Smooth muscle cell (in vitro differentiated cells): ENCODE measurements around the gene RYR1. TPM values are rescaled to one million over a fixed set of nuclear protein-coding genes. Genes with fewer than 3 reads are reported as not detected.

Experiments
- DNase-seq: peaks from one replicate; lab custom pipeline; 2025; ENCODE audit not compliant: unreplicated experiment; lab: John Stamatoyannopoulos, UW
- H2AFZ ChIP-seq: fragments of 200-600 bp; sonication (generic); 2 replicates; pipeline ENCODE4 v1.6.0; 2016; ENCODE audit warnings: antibody characterized with exemption, low read depth, mild to moderate bottlenecking
- H3F3A ChIP-seq: fragments of 200-600 bp; sonication (generic); 2 replicates; pipeline ENCODE4 v1.6.0; 2017; ENCODE audit warnings: antibody characterized with exemption, low read depth
- H3K27ac ChIP-seq: fragments of 200-600 bp; sonication (generic); 2 replicates; pipeline ENCODE4 v1.5.1; 2016; ENCODE audit warnings: low read depth, mild to moderate bottlenecking
- H3K27me3 ChIP-seq: fragments of 200-600 bp; sonication (generic); 2 replicates; pipeline ENCODE4 v1.6.1; 2016; ENCODE audit warnings: low read depth, mild to moderate bottlenecking
- H3K36me3 ChIP-seq: fragments of 200-600 bp; sonication (generic); 2 replicates; pipeline ENCODE4 v1.5.1; 2016; ENCODE audit warnings: low read depth
- H3K4me1 ChIP-seq: fragments of 200-600 bp; sonication (generic); 2 replicates; pipeline ENCODE4 v1.5.1; 2016; ENCODE audit warnings: low read depth
- H3K4me2 ChIP-seq: fragments of 200-600 bp; sonication (generic); 2 replicates; pipeline ENCODE4 v1.6.0; 2016; ENCODE audit warnings: mild to moderate bottlenecking
- H3K4me3 ChIP-seq: fragments of 200-600 bp; sonication (generic); 2 replicates; pipeline ENCODE4 v1.5.1; 2016; ENCODE audit warnings: mild to moderate bottlenecking
- H3K79me2 ChIP-seq: fragments of 200-600 bp; sonication (generic); 2 replicates; pipeline ENCODE4 v1.6.0; 2016; ENCODE audit warnings: low read depth, mild to moderate bottlenecking
- H3K9ac ChIP-seq: fragments of 200-600 bp; sonication (generic); 2 replicates; pipeline ENCODE4 v1.6.0; 2016; ENCODE audit warnings: low read depth
- H3K9me3 ChIP-seq: fragments of 200-600 bp; sonication (generic); replicated peaks from 2 replicates; pipeline ENCODE4 v1.5.1; 2016; ENCODE audit warnings: low read depth
- H4K20me1 ChIP-seq: fragments of 200-600 bp; sonication (generic); 2 replicates; pipeline ENCODE4 v1.6.0; 2016; ENCODE audit warnings: low read depth
- WGBS: methylation state at CpG from one replicate; pipeline ENCODE4 v1.1.7; 2016; ENCODE audit warnings: low lambda C conversion rate; 5-methylcytosine and 5-hydroxymethylcytosine counted together
- polyA plus RNA-seq: library from polyadenylated mRNA; unstranded; fragments of >200 nt; fragmentation: Nextera tagmentation; extraction: Ambion mirVana; gene quantifications from 2 replicates; pipeline ENCODE4 v1.2.1, GENCODE V29; 2016
- total RNA-seq: library from RNA; depleted of rRNA; stranded (reverse); fragments of >200 nt; gene quantifications from 2 replicates; pipeline ENCODE4 v1.2.3, GENCODE V29; 2014
- TF ChIP-seq, protein P1 (sequence below): fragments of 200-600 bp; sonication (generic); IDR thresholded peaks from 2 replicates; pipeline ENCODE4 v1.5.1; 2017; ENCODE audit warnings: borderline replicate concordance, mild to moderate bottlenecking, antibody characterized with exemption; ENCODE audit not compliant: insufficient read depth, poor library complexity, severe bottlenecking

The RYR1 gene
- total and polyA plus RNA-seq, 2 experiments from 2014 or later: 0.31 to 0.95 TPM

- Histone ChIP-seq H3K36me3 (no peaks in the 10 kb centered on the region), H3K27me3 (no peaks in the 10 kb centered on the region), H3K4me1 (peaks cover 4% of the 10 kb centered on the region), H3K4me2 (peak overlapping the region; percentile 95), H3F3A (peaks cover 10% of the 10 kb centered on the region), H3K4me3 (peak overlapping the region; percentile 71), H3K27ac (no peak overlapping the region), H3K9me3 (no peaks in the 10 kb centered on the region), H2AFZ (no peak overlapping the region), H3K79me2 (no peaks in the 10 kb centered on the region), H4K20me1 (peaks cover 54% of the 10 kb centered on the region), H3K9ac (no peak overlapping the region)
- WGBS: 28% methylated on average over 33 of the region's 36 CpGs
- TF ChIP-seq, protein P1, sequence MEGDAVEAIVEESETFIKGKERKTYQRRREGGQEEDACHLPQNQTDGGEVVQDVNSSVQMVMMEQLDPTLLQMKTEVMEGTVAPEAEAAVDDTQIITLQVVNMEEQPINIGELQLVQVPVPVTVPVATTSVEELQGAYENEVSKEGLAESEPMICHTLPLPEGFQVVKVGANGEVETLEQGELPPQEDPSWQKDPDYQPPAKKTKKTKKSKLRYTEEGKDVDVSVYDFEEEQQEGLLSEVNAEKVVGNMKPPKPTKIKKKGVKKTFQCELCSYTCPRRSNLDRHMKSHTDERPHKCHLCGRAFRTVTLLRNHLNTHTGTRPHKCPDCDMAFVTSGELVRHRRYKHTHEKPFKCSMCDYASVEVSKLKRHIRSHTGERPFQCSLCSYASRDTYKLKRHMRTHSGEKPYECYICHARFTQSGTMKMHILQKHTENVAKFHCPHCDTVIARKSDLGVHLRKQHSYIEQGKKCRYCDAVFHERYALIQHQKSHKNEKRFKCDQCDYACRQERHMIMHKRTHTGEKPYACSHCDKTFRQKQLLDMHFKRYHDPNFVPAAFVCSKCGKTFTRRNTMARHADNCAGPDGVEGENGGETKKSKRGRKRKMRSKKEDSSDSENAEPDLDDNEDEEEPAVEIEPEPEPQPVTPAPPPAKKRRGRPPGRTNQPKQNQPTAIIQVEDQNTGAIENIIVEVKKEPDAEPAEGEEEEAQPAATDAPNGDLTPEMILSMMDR: no peak
- DNase-seq: no peak
These were observed 46.4 kb upstream of the RYR1 start for GRCh38 chr19:38386971-38387549.

DNA sequence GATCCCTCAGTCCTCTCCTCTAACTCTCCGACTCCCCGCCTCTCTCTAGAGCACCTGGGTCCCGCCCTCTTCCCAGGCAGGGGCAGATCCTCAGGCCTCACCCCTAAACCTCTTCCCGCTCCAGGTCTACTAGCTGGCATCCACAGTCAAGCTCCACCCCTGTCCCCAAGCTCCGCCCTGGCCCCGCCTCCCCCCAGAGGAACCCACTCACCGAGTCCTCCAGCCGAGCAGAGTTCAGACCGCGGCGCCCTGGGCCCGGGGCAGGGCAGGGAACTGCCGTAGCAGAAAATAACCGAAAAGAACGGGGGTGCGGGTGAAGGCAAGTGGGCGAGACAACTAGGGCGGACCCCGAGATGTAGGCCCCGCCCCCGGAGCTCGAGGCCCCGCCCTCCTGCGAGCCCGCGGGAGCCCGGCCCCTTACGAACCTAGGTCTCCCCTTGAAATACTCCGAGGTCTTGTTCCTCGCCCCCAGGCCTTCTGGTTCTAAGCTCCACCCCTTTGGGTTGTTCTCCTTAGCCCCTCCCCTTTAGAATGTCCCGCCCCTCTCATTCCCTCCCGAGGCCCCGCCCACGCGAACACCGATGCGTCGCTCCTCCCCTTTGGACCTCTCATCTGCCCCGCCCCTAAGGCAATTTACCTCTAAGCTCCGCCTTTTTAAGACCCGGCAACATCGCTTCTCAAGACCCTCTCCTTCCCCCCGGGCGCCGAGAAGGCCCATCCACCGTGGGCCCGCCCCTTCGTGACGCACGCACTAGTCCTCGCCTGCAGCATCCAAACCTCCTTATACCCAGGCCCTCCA lies 45.7 kb upstream of the RYR1 start, which contains the start of gene GGN:
Gene GGN (minus strand): TSS at position 485 of the 799 bp plus-strand sequence. CDS start 773 bp downstream, outside the sequence.
- peak; percentile 92 for DNase-seq

GRCh38 chr19:38388349-38389100 lies 45.0 kb upstream of the RYR1 start, which contains the start of gene SPRED3:
TSS of gene SPRED3 (plus strand) at chr19:38388697. CDS start at chr19:38390303, 1,606 bp downstream.
- Histone ChIP-seq H3K9me3 (no peaks in the 10 kb centered on the region), H4K20me1 (peaks cover 39% of the 10 kb centered on the region), H3K27ac (peak within 1 kb of the TSS; percentile 68), H2AFZ (no peak within 1 kb of the TSS), H3K9ac (peak within 1 kb of the TSS; percentile 63), H3K4me1 (peaks cover 4% of the 10 kb centered on the region), H3F3A (peaks cover 10% of the 10 kb centered on the region), H3K27me3 (no peaks in the 10 kb centered on the region), H3K4me3 (peak within 1 kb of the TSS; percentile 71), H3K4me2 (peak within 1 kb of the TSS; percentile 95), H3K36me3 (no peaks in the 10 kb centered on the region), H3K79me2 (no peaks in the 10 kb centered on the region)
- 3% methylated on average over 17 of the region's 46 CpGs for whole genome bisulfite sequencing
- peak; percentile 47 for DNase-seq
- TF ChIP-seq, protein P1: no peak

More for the DNA sequence above, 45.7 kb upstream of the RYR1 start, which contains the start of gene GGN:
- Histone ChIP-seq H3K4me3 (peak within 1 kb of the TSS; percentile 71), H3F3A (peaks cover 10% of the 10 kb centered on the region), H4K20me1 (peaks cover 47% of the 10 kb centered on the region), H3K9ac (peak within 1 kb of the TSS; percentile 63), H2AFZ (no peak within 1 kb of the TSS), H3K27ac (peak within 1 kb of the TSS; percentile 68), H3K36me3 (no peaks in the 10 kb centered on the region), H3K79me2 (no peaks in the 10 kb centered on the region), H3K4me1 (peaks cover 4% of the 10 kb centered on the region), H3K4me2 (peak within 1 kb of the TSS; percentile 95), H3K27me3 (no peaks in the 10 kb centered on the region), H3K9me3 (no peaks in the 10 kb centered on the region)
- TF ChIP-seq, protein P1: no peak
- 2% methylated on average over 40 of the region's 51 CpGs for WGBS
